WI38 (cell line): ENCODE results near the gene HORMAD1.
"Not testable (repeated sequence)": the region's sequence is repeated elsewhere in the genome, so short reads cannot be mapped to it uniquely, and the experiment has no call there.

ENCODE experiments used
- H3K4me3 ChIP-seq: 2 replicates; pipeline ENCODE4 v1.5.1; 2011; ENCODE audit warnings: low read depth, mild to moderate bottlenecking, control low read depth, low read length
- TF ChIP-seq, protein P1 (sequence below): IDR thresholded peaks from 2 replicates; pipeline ENCODE4 v1.5.1; 2012; ENCODE audit warnings: low read depth, mild to moderate bottlenecking, control low read depth, low read length

Gene HORMAD1

DNA sequence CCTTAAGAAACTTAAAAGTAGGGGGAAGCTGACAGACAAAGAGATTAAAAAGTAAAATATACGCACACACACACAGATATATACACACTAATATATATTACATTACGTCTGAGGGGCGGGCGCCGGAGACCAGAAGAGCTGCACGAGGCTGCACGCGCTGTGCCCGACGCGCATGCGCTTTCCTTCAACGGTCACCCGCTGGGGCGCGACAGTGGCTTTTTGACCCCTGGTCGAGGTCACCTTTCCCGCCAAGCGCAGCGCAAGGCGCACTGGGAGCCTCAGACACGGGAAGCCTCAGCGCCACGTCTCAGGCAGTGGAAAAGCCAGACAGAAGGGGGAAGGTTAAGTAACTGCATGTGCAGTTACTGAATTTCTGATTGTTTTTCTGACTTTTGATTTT is at the start of gene HORMAD1:
HORMAD1 (minus strand) TSS at position 193 of the 400 bp plus-strand sequence. CDS start 1,390 bp downstream, outside the sequence.
- TF ChIP-seq, protein P1, sequence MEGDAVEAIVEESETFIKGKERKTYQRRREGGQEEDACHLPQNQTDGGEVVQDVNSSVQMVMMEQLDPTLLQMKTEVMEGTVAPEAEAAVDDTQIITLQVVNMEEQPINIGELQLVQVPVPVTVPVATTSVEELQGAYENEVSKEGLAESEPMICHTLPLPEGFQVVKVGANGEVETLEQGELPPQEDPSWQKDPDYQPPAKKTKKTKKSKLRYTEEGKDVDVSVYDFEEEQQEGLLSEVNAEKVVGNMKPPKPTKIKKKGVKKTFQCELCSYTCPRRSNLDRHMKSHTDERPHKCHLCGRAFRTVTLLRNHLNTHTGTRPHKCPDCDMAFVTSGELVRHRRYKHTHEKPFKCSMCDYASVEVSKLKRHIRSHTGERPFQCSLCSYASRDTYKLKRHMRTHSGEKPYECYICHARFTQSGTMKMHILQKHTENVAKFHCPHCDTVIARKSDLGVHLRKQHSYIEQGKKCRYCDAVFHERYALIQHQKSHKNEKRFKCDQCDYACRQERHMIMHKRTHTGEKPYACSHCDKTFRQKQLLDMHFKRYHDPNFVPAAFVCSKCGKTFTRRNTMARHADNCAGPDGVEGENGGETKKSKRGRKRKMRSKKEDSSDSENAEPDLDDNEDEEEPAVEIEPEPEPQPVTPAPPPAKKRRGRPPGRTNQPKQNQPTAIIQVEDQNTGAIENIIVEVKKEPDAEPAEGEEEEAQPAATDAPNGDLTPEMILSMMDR = no peak
- H3K4me3 ChIP-seq = no peak within 1 kb of the TSS

- not testable (repeated sequence) for H3K4me3 ChIP-seq
Observed at GRCh38 chr1:150767704-150768103, 47.0 kb upstream of the HORMAD1 start.

- not testable (repeated sequence) for H3K4me3 ChIP-seq
Observed at GRCh38 chr1:150765977-150766301, 45.2 kb upstream of the HORMAD1 start.

DNA sequence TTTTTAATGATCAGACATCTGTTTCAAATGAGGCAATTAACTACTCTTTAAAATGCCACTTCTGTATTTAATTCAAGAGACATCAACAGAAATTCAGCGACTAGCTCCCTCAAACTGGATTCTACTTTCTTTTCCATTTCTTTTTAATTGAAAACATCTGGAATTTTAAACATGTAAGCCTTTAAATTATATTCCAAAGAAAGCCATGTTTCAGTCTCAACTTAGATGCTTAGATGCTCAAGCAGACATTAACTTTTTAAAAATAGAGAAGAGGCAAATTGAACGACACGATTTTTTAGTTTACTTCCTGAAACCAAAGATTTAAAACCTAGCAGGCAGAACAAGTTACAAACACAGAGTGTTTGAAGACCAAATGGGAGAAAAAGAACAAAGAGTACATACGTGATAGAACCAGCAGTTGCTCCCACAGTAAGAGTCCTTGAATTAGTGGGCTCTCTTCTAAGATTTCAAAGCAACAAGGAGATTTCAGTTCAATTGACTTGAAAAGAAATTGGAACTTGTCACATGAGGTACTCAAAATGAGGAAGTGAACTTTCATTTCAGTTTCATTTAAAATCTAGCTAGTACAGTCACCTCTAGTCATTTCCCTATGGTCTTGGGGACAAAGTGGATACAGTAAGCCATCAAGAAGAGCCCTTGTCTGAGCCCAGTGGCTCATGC is 44.7 kb upstream of the HORMAD1 start, which contains the start of gene CTSS:
CTSS (minus strand) TSS at position 483 of the 681 bp plus-strand sequence. CDS start 1,015 bp downstream, outside the sequence.
- H3K4me3 ChIP-seq = peak within 1 kb of the TSS; percentile 38
- TF ChIP-seq, protein P1 = no peak

DNA sequence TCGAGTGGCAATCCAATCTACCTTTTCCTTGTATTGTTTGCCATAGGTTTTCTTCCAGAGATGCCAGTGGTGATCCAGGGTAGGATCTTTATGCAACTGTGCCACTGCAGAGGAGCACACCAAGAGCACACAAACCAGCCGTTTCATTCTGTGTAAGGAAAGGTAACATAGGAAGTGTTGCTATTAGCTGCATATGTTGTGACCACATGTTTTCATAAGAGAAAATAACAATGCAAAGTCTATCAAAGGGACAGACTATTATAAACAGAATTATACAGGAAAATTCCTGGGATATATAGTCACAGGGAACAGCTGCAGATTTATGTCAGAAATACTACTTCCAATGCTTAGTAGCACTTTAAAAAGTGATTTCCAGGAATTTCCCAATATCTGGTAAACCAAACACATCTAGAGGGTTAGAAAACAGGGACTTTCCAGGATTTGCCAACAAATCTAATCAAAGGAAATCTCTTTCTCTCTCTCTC is 44.0 kb upstream of the HORMAD1 start:
- H3K4me3 ChIP-seq = peak overlapping the region; percentile 38; the same call in 1 of the 2 replicates
- TF ChIP-seq, protein P1 = no peak

DNA sequence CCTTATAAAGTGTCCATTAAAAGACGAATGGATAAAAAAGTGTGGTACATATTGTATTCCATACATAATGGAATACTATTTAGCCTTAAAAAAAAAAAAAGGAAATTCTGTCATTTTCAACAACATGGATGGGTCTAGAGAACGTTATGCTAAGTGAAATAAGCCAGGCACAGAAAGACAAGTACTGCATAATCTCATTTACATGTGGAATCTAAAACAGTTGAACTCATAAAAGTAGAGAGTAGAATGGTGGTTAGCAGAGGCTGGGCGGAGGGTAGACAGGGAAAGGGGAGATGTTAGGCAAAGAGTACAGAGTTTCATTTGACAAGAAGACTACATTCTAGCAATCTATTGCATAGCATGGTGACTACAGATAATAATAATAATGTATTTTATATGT is 42.3 kb upstream of the HORMAD1 start:
- TF ChIP-seq, protein P1 = no peak
- no peak overlapping the region for H3K4me3 ChIP-seq

DNA sequence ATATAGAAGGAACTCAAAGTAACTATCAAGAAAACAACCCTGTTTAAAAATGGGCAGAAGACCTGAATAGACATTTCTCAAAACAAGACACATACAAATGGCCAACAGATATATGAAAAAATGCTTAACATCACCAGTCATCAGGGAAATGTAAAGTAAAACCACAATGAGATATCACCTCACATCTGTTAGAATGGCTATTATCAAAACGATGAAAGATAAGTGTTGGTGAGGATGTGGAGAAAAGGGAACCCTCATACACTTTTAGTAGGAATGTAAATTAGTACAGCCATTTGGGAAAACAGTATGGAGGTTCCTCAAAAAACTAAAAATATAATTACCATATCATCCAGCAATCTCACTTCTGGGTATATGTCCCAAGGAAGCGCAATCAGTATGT is 41.9 kb upstream of the HORMAD1 start:
- no peak overlapping the region for H3K4me3 ChIP-seq

GRCh38 chr1:150761801-150762200 is 41.1 kb upstream of the HORMAD1 start:
- TF ChIP-seq, protein P1 = no peak
- H3K4me3 ChIP-seq = no peak overlapping the region

More for the DNA sequence above, 41.9 kb upstream of the HORMAD1 start:
- TF ChIP-seq, protein P1 = no peak
